Measurements from ENCODE around the gene ZNF609. TPM values are rescaled to one million over a fixed set of nuclear protein-coding genes. Genes with fewer than 3 reads are reported as not detected.

The ZNF609 gene
- total RNA-seq, 4 donors from 2014 or later: 19.4 to 30.5 (median 21.1) TPM

DNA sequence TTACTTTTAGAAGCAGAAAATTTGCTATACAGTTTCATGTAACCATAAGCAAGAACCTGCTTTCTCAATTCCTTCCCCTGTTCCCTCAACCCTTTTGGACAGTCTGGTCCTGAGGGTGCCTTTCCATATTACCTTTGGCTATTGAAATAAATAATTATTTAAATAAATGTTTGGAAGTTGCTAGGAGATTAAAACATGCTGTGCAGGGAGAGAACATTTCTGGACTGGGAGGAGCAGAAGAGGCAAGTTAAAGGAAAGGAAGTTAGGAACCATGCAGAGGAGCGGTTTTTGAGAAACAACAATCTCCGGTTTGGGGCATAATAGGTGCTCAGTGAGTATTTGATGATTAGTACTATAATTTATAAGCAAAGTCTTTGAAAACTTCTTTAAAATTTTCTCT, 41.8 kb downstream of the ZNF609 start:
- TF ChIP-seq, protein P1, sequence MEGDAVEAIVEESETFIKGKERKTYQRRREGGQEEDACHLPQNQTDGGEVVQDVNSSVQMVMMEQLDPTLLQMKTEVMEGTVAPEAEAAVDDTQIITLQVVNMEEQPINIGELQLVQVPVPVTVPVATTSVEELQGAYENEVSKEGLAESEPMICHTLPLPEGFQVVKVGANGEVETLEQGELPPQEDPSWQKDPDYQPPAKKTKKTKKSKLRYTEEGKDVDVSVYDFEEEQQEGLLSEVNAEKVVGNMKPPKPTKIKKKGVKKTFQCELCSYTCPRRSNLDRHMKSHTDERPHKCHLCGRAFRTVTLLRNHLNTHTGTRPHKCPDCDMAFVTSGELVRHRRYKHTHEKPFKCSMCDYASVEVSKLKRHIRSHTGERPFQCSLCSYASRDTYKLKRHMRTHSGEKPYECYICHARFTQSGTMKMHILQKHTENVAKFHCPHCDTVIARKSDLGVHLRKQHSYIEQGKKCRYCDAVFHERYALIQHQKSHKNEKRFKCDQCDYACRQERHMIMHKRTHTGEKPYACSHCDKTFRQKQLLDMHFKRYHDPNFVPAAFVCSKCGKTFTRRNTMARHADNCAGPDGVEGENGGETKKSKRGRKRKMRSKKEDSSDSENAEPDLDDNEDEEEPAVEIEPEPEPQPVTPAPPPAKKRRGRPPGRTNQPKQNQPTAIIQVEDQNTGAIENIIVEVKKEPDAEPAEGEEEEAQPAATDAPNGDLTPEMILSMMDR (IDR thresholded peaks at IDR 0.05): no peak
- no peak for TF ChIP-seq POLR2A (IDR thresholded peaks at IDR 0.05)
- no peak overlapping the region for H3K4me3 ChIP-seq (ENCODE audit: low read depth, poor library complexity, severe bottlenecking)
- intact Hi-C loops (cut with DNase I; ENCODE audit: low total_unique reads): no loop called here
- no peak for DNase-seq (ENCODE audit: low spot score in 2 of 2)
- WGBS, 2 donors: 27 to 45% methylated on average over 2 of the region's 2 CpGs

DNA sequence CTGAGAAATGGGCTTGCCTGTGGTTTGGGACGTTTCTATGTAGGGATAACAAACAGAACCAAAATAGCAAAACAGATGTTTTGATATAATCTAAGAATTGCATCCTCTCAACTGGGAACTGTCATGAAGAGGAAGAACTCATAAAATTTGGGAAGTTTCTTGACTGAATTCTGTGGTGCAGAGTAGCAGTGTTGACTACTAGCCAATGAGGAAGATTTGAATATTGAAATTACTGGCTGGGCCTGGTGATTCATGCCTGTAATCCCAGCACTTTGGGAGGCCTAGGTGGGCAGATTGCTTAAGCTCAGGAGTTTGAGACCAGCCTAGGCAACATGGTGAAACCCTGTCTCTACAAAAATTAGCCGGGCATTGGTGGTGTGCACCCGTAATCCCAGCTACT, 42.2 kb downstream of the ZNF609 start:
- intact Hi-C loops (cut with DNase I; ENCODE audit: low total_unique reads): no loop called here
- no peak for DNase-seq (ENCODE audit: low spot score in 2 of 2)
- WGBS, 2 donors: 57 to 76% methylated on average over 3 of the region's 3 CpGs
- H3K4me3 ChIP-seq (ENCODE audit: low read depth, poor library complexity, severe bottlenecking): no peak overlapping the region
- TF ChIP-seq POLR2A (IDR thresholded peaks at IDR 0.05): no peak
- TF ChIP-seq, protein P1 (IDR thresholded peaks at IDR 0.05): no peak

GRCh38 chr15:64503197-64503596, 42.8 kb downstream of the ZNF609 start:
- intact Hi-C loops (cut with DNase I; ENCODE audit: low total_unique reads): no loop called here
- TF ChIP-seq POLR2A (IDR thresholded peaks at IDR 0.05): no peak
- TF ChIP-seq, protein P1 (IDR thresholded peaks at IDR 0.05): no peak
- WGBS, 2 donors: 41 to 44% methylated on average over 4 of the region's 4 CpGs
- DNase-seq (ENCODE audit: low spot score in 2 of 2): no peak
- H3K4me3 ChIP-seq (ENCODE audit: low read depth, poor library complexity, severe bottlenecking): no peak overlapping the region

- WGBS, 2 donors: 34 to 42% methylated on average over 1 of the region's 1 CpG
Measured at GRCh38 chr15:64503640-64504039, 43.3 kb downstream of the ZNF609 start.

GRCh38 chr15:64507293-64507802, 47.0 kb downstream of the ZNF609 start:
- TF ChIP-seq, protein P1 (IDR thresholded peaks at IDR 0.05): no peak
- no peak for TF ChIP-seq POLR2A (IDR thresholded peaks at IDR 0.05)
- DNase-seq (ENCODE audit: low spot score in 2 of 2): peak in 1 of 2 donors; percentile 48
- H3K4me3 ChIP-seq (ENCODE audit: low read depth, poor library complexity, severe bottlenecking): no peak overlapping the region
- WGBS, 2 donors: 60 to 70% methylated on average over 3 of the region's 3 CpGs
- intact Hi-C loops (cut with DNase I; ENCODE audit: low total_unique reads): no loop called here

More at GRCh38 chr15:64503640-64504039, 43.3 kb downstream of the ZNF609 start:
- H3K4me3 ChIP-seq (ENCODE audit: low read depth, poor library complexity, severe bottlenecking): no peak overlapping the region
- intact Hi-C loops (cut with DNase I; ENCODE audit: low total_unique reads): no loop called here
- no peak for TF ChIP-seq POLR2A (IDR thresholded peaks at IDR 0.05)
- TF ChIP-seq, protein P1 (IDR thresholded peaks at IDR 0.05): no peak
- no peak for DNase-seq (ENCODE audit: low spot score in 2 of 2)

DNA sequence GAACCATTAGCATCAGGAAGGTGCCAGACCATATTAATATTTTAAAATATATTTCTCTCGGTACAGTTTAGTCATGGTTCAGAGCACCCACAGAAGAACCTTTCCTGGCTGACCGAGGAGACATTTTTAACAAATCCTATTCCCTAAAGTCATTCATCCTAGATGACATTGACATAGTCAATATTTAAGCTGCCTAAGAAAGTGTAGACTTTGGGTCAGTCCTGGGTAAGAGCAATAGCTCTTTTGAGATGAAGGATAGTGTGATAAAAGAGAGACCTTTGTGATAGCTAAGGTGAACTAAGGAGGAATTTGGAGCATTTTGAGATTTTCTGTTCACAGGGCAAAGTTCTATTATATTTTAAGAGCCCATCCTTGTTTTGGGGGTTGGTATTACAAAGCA, 47.5 kb downstream of the ZNF609 start:
- no peak for TF ChIP-seq POLR2A (IDR thresholded peaks at IDR 0.05)
- TF ChIP-seq, protein P1 (IDR thresholded peaks at IDR 0.05): no peak
- DNase-seq (ENCODE audit: low spot score in 2 of 2): no peak
- whole genome bisulfite sequencing, 2 donors: 81 to 89% methylated on average over 2 of the region's 2 CpGs
- H3K4me3 ChIP-seq (ENCODE audit: low read depth, poor library complexity, severe bottlenecking): no peak overlapping the region
- intact Hi-C loops (cut with DNase I; ENCODE audit: low total_unique reads): no loop called here

Measured in lower leg skin (tissue), 4 donors.